GM10266 (cell line): Measurements from ENCODE around the gene ZNF2.
"Not testable (repeated sequence)": the region's sequence is repeated elsewhere in the genome, so short reads cannot be mapped to it uniquely, and the experiment has no call there.

ENCODE experiments used
- DNase-seq: peaks from one replicate; pipeline ENCODE4 v3.0.0; 2012; ENCODE audit errors: extremely low spot score
- TF ChIP-seq, protein P1 (sequence below): IDR thresholded peaks from 2 replicates; pipeline ENCODE4 v1.5.1; 2012; ENCODE audit warnings: mild to moderate bottlenecking, low read depth; ENCODE audit not compliant: control insufficient read depth, insufficient read depth; ENCODE audit errors: missing control alignments

The ZNF2 gene

DNA sequence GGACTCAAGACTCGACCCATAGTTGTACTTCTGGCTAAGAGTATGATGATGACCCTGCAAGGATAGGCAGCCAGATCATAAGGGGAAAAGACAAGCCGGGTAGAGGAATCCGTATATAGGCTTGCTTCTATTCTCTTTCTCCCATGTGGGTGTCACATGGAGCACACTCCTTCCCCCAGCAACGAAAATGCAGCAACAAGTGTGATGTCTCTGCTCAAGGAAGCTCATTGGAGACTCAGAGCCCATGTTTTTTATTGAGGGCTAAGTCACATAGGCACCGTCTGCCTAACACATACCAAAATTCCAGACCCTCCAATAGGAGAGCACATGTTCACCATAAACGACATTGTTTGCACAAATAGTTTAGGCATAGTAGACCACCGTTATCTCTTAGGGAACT is 6.3 kb downstream of the ZNF2 start:
- DNase-seq: no peak
- TF ChIP-seq, protein P1, sequence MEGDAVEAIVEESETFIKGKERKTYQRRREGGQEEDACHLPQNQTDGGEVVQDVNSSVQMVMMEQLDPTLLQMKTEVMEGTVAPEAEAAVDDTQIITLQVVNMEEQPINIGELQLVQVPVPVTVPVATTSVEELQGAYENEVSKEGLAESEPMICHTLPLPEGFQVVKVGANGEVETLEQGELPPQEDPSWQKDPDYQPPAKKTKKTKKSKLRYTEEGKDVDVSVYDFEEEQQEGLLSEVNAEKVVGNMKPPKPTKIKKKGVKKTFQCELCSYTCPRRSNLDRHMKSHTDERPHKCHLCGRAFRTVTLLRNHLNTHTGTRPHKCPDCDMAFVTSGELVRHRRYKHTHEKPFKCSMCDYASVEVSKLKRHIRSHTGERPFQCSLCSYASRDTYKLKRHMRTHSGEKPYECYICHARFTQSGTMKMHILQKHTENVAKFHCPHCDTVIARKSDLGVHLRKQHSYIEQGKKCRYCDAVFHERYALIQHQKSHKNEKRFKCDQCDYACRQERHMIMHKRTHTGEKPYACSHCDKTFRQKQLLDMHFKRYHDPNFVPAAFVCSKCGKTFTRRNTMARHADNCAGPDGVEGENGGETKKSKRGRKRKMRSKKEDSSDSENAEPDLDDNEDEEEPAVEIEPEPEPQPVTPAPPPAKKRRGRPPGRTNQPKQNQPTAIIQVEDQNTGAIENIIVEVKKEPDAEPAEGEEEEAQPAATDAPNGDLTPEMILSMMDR: no peak

DNA sequence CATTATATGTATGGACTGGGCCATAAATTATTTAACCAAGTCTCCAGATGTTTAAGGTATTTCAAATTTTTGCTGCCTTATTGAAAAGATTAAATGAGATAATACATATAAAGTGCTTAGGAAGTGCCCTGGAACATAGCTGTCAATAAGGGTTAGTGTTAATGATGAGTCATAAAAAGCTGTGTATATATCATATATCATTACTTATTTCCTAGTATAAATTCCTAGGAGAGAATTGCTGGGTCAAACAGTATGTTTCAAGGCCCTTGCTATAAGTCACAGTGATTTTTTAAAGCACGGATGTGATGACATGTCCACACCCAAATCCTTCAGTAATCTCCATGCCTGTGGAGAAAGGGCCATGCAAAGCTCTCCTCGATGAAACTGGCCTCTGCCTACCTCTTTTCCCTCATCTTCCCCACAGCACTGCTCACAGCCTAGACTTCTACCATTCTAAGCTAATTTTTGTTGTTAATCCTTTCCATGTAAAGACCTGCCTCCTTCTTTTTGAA is 8.5 kb downstream of the ZNF2 start:
- TF ChIP-seq, protein P1: no peak
- DNase-seq: no peak

GRCh38 chr2:95179451-95179850 is 13.8 kb downstream of the ZNF2 start:
- TF ChIP-seq, protein P1: no peak
- no peak for DNase-seq

DNA sequence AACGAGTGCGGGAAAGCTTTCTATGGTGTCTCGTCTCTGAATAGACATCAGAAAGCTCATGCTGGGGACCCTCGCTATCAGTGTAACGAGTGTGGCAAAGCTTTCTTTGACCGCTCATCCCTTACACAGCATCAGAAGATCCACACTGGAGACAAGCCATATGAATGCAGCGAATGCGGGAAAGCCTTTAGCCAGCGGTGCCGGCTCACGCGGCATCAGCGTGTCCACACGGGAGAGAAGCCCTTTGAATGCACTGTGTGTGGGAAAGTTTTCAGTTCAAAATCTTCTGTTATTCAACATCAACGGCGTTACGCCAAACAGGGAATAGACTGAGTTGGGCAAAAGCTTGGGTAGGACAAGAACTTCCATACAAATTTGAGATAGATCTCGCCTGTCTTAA is 16.2 kb downstream of the ZNF2 start:
- TF ChIP-seq, protein P1: no peak
- DNase-seq: no peak

GRCh38 chr2:95185197-95185596 is 19.6 kb downstream of the ZNF2 start:
- TF ChIP-seq, protein P1: no peak
- no peak for DNase-seq

DNA sequence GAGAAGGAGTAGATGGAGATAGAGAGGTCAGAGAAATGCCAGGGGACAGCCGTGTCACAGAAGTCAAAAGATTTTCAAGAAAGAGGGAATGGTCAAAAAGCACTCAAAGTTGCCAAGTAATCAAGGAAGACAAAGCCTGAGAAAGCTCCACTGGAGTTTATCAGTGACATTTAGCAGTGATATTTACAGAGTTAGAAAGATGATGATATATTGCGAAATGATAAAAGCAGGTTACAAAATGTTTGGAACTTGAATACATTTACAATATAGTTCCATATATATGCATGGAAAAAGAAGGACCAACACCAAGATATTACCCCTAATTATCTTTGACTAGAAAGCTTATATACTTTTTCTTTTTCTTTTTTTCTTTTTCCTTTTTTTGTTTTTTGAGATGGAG is 20.4 kb downstream of the ZNF2 start:
- TF ChIP-seq, protein P1: no peak

DNA sequence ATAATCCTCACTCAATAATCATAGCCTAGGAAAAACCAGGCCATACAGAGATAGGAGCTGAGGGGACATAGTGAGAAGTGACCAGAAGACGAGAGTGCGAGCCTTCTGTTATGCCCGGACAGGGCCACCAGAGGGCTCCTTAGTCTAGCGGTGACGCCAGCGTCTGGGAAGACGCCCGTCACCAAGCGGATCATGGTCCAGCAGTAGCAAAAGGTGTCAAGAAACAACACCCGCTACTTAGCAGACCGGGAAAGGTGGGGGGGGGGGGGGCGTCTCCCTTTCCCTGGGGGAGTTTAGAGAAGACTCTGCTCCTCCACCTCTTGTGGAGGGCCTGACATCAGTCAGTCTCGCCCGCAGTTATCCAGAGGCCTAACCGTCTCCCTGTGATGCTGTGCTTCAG is 27.3 kb downstream of the ZNF2 start:
- TF ChIP-seq, protein P1: peak; percentile 68
- DNase-seq: not testable (repeated sequence)

More for the DNA sequence above, 20.4 kb downstream of the ZNF2 start:
- DNase-seq: no peak
